Ectodermal cell (in vitro differentiated cells): Measurements from ENCODE around the gene SRGAP1.
"Not testable (repeated sequence)": the region's sequence is repeated elsewhere in the genome, so short reads cannot be mapped to it uniquely, and the experiment has no call there.

Experiments
- H3K27ac ChIP-seq: 2 replicates; pipeline ENCODE4 v1.7.0; 2013; ENCODE audit warnings: mild to moderate bottlenecking, low read depth, low read length; ENCODE audit not compliant: insufficient read depth, poor library complexity, severe bottlenecking
- H3K27me3 ChIP-seq: 2 replicates; pipeline ENCODE4 v1.7.0; 2013; ENCODE audit warnings: mild to moderate bottlenecking, low read length; ENCODE audit not compliant: insufficient read depth, control insufficient read depth, poor library complexity, severe bottlenecking
- H3K36me3 ChIP-seq: one replicate; pipeline ENCODE4 v1.7.0; 2013; ENCODE audit warnings: low read length; ENCODE audit not compliant: control insufficient read depth, insufficient read depth
- H3K4me1 ChIP-seq: one replicate; pipeline ENCODE4 v1.7.0; 2013; ENCODE audit warnings: low read length; ENCODE audit not compliant: control insufficient read depth, insufficient read depth
- H3K4me3 ChIP-seq: 2 replicates; pipeline ENCODE4 v1.7.0; 2013; ENCODE audit warnings: low read depth, low read length, control low read depth; ENCODE audit not compliant: insufficient read depth
- H3K9me3 ChIP-seq: 2 replicates; pipeline ENCODE4 v1.7.0; 2013; ENCODE audit warnings: mild to moderate bottlenecking, low read length, moderate library complexity; ENCODE audit not compliant: control insufficient read depth
- WGBS, 2 experiments: methylation state at CpG; one replicate each; pipeline ENCODE4 v1.1.7; 2013; ENCODE audit warnings: missing lambda C conversion rate in 2 of 2; 5-methylcytosine and 5-hydroxymethylcytosine counted together

Gene SRGAP1

DNA sequence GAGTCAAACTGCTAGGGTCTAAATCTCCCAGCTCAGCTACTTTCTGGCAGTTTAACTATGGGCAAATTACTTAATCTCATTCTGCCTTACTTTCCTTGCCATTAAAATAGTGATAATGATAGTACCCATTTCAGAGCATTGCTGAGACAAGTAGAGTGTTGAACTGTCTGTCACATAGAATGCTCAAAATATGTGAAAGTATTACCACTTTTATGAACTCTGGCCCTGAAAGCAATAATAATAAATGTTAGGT lies 19.9 kb downstream of the SRGAP1 start:
- Histone ChIP-seq H3K4me1 (no peaks in the 10 kb centered on the region), H3K4me3 (no peak overlapping the region), H3K9me3 (no peaks in the 10 kb centered on the region), H3K36me3 (no peaks in the 10 kb centered on the region), H3K27me3 (no peaks in the 10 kb centered on the region), H3K27ac (no peak overlapping the region)

DNA sequence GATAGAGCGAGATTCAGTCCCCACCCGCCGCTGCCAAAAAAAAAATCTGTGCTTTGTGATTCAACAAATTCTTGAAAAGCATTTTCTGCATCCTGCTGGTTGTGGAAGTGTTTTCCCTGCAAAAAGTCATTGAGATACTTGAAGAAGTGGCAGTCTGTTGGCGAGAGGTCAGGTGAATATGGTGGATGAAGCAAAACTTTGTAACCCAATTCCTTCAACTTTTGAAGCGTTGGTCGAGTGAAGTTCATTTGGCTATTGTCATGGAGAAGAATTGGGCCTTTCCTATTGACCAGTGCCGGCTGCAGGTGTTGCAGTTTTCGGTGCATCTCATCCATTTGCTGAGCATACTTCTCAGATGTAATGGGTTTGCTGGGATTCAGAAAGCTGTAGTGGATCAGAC lies 20.9 kb downstream of the SRGAP1 start:
- Histone ChIP-seq H3K4me1 (no peaks in the 10 kb centered on the region), H3K36me3 (no peaks in the 10 kb centered on the region), H3K27ac (no peak overlapping the region), H3K27me3 (no peaks in the 10 kb centered on the region), H3K9me3 (no peaks in the 10 kb centered on the region), H3K4me3 (no peak overlapping the region)
- 71% methylated on average over 8 of the region's 8 CpGs for WGBS, 2 experiments

DNA sequence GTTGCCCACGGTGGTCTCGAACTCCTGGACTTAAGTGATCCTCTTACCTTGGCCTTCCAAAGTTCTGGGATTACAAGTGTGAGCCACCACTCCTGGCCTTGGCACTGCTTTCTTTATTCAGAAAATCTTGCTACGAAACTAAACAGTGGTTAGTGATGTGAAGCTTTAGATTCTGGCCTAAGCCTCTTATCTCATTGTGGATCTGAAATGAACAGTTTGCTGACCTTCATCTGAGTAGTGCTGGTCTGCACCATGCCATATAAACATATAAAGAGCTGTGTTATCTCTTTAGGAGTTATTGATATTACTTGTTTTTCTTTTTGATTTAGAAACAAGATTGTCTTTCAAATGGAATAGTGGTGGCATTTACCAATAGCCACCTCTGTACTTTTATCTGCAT lies 22.6 kb downstream of the SRGAP1 start:
- Histone ChIP-seq H3K4me3 (no peak overlapping the region), H3K27ac (no peak overlapping the region), H3K36me3 (no peaks in the 10 kb centered on the region), H3K9me3 (no peaks in the 10 kb centered on the region), H3K27me3 (no peaks in the 10 kb centered on the region), H3K4me1 (no peaks in the 10 kb centered on the region)
- 90 to 93% methylated on average over 3 of the region's 3 CpGs for WGBS, 2 experiments

GRCh38 chr12:63869656-63870055 lies 25.2 kb downstream of the SRGAP1 start:
- Histone ChIP-seq H3K36me3 (no peaks in the 10 kb centered on the region), H3K9me3 (no peaks in the 10 kb centered on the region), H3K27ac (no peak overlapping the region), H3K4me1 (no peaks in the 10 kb centered on the region), H3K4me3 (no peak overlapping the region), H3K27me3 (no peaks in the 10 kb centered on the region)
- WGBS, 2 experiments: 89 to 100% methylated on average over 1 of the region's 1 CpG

GRCh38 chr12:63870838-63871237 lies 26.3 kb downstream of the SRGAP1 start:
- no peaks in the 10 kb centered on the region for H3K36me3 ChIP-seq
- H3K27me3 ChIP-seq: no peaks in the 10 kb centered on the region
- no peaks in the 10 kb centered on the region for H3K9me3 ChIP-seq
- WGBS, 2 experiments: 83% methylated on average over 4 of the region's 4 CpGs
- H3K27ac ChIP-seq: no peak overlapping the region
- H3K4me3 ChIP-seq: no peak overlapping the region
- no peaks in the 10 kb centered on the region for H3K4me1 ChIP-seq

GRCh38 chr12:63874897-63875480 lies 30.5 kb downstream of the SRGAP1 start:
- WGBS, 2 experiments: 88 to 95% methylated on average over 2 to 3 of the region's 3 CpGs
- H3K27me3 ChIP-seq: no peaks in the 10 kb centered on the region
- H3K4me1 ChIP-seq: no peaks in the 10 kb centered on the region
- no peak overlapping the region for H3K4me3 ChIP-seq
- no peaks in the 10 kb centered on the region for H3K9me3 ChIP-seq
- H3K27ac ChIP-seq: no peak overlapping the region
- no peaks in the 10 kb centered on the region for H3K36me3 ChIP-seq

DNA sequence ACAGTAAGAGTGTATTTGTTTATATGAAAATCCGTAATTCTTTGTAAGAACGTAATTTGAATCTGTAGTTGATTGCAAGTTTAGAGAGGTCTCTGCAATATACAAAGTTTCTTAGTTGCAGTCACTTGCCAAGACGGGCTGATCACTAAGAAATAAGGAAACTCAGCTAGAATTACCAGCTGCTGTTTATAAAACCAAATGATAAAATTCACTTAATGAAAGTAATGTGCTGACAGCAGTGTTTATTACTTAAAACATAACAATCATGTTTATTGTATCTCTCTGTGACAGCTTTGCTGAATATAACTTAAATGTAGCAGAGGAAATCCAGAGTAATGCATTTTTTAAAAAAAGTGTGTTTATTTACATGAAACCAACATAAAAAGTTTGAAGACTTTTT lies 31.2 kb downstream of the SRGAP1 start:
- H3K4me3 ChIP-seq: no peak overlapping the region
- H3K4me1 ChIP-seq: no peaks in the 10 kb centered on the region
- no peaks in the 10 kb centered on the region for H3K36me3 ChIP-seq
- no peak overlapping the region for H3K27ac ChIP-seq
- H3K9me3 ChIP-seq: no peaks in the 10 kb centered on the region
- WGBS, 2 experiments: 92 to 94% methylated on average over 2 to 3 of the region's 3 CpGs
- no peaks in the 10 kb centered on the region for H3K27me3 ChIP-seq

- no peak overlapping the region for H3K4me3 ChIP-seq
- H3K27ac ChIP-seq: no peak overlapping the region
- H3K4me1 ChIP-seq: no peaks in the 10 kb centered on the region
- no peaks in the 10 kb centered on the region for H3K36me3 ChIP-seq
- no peaks in the 10 kb centered on the region for H3K27me3 ChIP-seq
- 93 to 94% methylated on average over 4 of the region's 4 CpGs for WGBS, 2 experiments
- H3K9me3 ChIP-seq: no peaks in the 10 kb centered on the region
Measured at GRCh38 chr12:63876980-63877379, 32.5 kb downstream of the SRGAP1 start.

DNA sequence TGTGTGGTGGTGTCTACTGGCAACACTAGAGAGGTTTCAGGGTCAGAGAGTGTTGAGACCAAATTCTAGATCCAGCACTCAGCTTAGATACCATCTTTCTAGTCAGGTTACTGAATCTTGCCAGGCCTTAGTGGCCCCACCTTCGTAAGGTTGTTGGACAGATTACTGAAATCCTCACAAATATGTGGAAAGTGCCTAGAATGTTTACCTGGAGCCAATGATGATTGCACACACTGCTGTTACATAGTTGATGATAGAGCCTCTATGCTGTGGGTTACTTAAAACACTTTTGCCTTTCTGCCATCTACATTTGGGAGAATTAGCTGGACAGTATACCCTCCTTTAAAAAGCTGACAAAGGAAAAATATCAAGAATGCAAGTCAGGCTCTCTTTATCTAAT lies 33.2 kb downstream of the SRGAP1 start:
- Histone ChIP-seq H3K4me1 (no peaks in the 10 kb centered on the region), H3K9me3 (no peaks in the 10 kb centered on the region), H3K36me3 (no peaks in the 10 kb centered on the region), H3K4me3 (no peak overlapping the region), H3K27ac (no peak overlapping the region), H3K27me3 (no peaks in the 10 kb centered on the region)
- 91 to 93% methylated on average over 1 of the region's 1 CpG for WGBS, 2 experiments

- H3K4me1 ChIP-seq, H3K27me3 ChIP-seq, H3K9me3 ChIP-seq, H3K36me3 ChIP-seq, H3K27ac ChIP-seq, H3K4me3 ChIP-seq: not testable (repeated sequence)
- WGBS, 2 experiments: 93 to 94% methylated on average over 9 of the region's 9 CpGs
Measured at GRCh38 chr12:63880235-63880634, 35.7 kb downstream of the SRGAP1 start.

- Histone ChIP-seq H3K27ac (no peak overlapping the region), H3K27me3 (no peaks in the 10 kb centered on the region), H3K4me3 (no peak overlapping the region), H3K4me1 (peaks cover 4% of the 10 kb centered on the region), H3K36me3 (no peaks in the 10 kb centered on the region), H3K9me3 (no peaks in the 10 kb centered on the region)
- WGBS, 2 experiments: 94 to 95% methylated on average over 6 of the region's 6 CpGs
Measured at GRCh38 chr12:63880742-63881263, 36.3 kb downstream of the SRGAP1 start.
